Camera-type eye (tissue), 1 donor: ENCODE results near the gene VCX3A. TPM values are rescaled to one million over a fixed set of nuclear protein-coding genes. Genes with fewer than 3 reads are reported as not detected.

ENCODE experiments used
- total RNA-seq: library from RNA; depleted of rRNA; stranded (reverse); fragments of >200 nt; gene quantifications from one replicate; pipeline ENCODE4 v1.2.3, GENCODE V29; 2014

VCX3A gene
- total RNA-seq: not detected

DNA sequence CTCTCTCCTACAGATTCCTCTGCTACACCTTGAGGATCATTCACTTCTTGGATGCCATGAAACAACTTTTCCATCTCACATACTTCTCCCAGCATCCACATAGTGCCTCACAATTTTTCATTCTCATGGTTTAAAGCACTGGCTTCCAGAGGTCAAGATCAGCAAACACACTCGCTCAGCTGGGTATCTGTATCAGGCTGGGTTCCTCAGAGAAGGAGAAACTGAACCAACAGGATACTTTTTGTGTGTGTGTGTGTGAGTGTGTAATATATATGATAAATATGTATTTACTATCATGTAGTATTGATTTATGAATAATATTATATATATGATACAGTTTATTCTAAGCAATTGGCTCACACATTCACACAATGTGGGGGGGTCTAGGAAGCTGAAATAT is at the start of gene VCX3A:
Gene VCX3A (minus strand): TSS at position 101 of the 400 bp plus-strand sequence. CDS start 621 bp downstream, outside the sequence.

